ENCODE measurements around the gene SLC6A17.

- TF ChIP-seq CTCF (IDR thresholded peaks at IDR 0.05): no peak
- TF ChIP-seq POLR2AphosphoS5 (IDR thresholded peaks at IDR 0.05; ENCODE audit: insufficient read depth in 1 of 2, low read depth in 1 of 2): no peak
- no peak for TF ChIP-seq POLR2A (IDR thresholded peaks at IDR 0.05)
These were observed 36.3 kb downstream of the SLC6A17 start for GRCh38 chr1:110186558-110186957.
